HCT116 (cell line): ENCODE measurements around the gene FAM222B. TPM values are rescaled to one million over a fixed set of nuclear protein-coding genes. Genes with fewer than 3 reads are reported as not detected.
"Not testable (repeated sequence)": the region's sequence is repeated elsewhere in the genome, so short reads cannot be mapped to it uniquely, and the experiment has no call there.

Experiments
- ATAC-seq: fragments of 200-7000 bp; cut with Tn5 transposase; 2 replicates; pipeline ENCODE4 v1.9.1; 2020; ENCODE audit warnings: mild to moderate bottlenecking, moderate library complexity
- BruUV-seq: library from RNA; stranded (reverse); fragments of 400-500 nt; replicated peaks from 2 replicates; lab custom pipeline; 2021; lab: Mats Ljungman, UMichigan
- CTCF ChIA-PET: fragments of 300-600 bp; sonication (Branson Sonifier 250); formaldehyde crosslinking; loops from one replicate; lab custom pipeline; 2021; ENCODE audit warnings: antibody characterized with exemption; lab: Charles Lee
- POLR2A ChIA-PET: fragments of 300-600, 350-600 bp; sonication (Branson Sonifier 250); formaldehyde crosslinking; loops from one replicate; lab custom pipeline; 2021; ENCODE audit warnings: antibody characterized with exemption; lab: Charles Lee
- RAD21 ChIA-PET, 2 experiments: fragments of 300-600 bp; sonication (Branson Sonifier 250); formaldehyde crosslinking; loops; one replicate each; lab custom pipeline; 2023; ENCODE audit warnings: low total read pairs in 2 of 2; ENCODE audit not compliant: uncharacterized antibody in 2 of 2, unreplicated experiment in 2 of 2, low non-redundant PET in 1 of 2; lab: Charles Lee
- DNase-seq: peaks from one replicate; pipeline ENCODE4 v3.0.0-alpha.2; 2010; ENCODE audit warnings: low read depth, low spot score
- H2AFZ ChIP-seq: fragments of 200-600 bp; shearing (Covaris generic), sonication (generic); 2 replicates; pipeline ENCODE4 v1.6.1; 2017; ENCODE audit warnings: low read depth, mixed run types, mixed read lengths, antibody characterized with exemption, low read length; ENCODE audit not compliant: poor library complexity, severe bottlenecking
- H3K27ac ChIP-seq: 2 replicates; pipeline ENCODE4 v1.5.1; 2012; ENCODE audit warnings: low read depth, low read length
- H3K27me3 ChIP-seq: fragments of 200-600 bp; sonication (generic); 2 replicates; pipeline ENCODE4 v1.6.1; 2016; ENCODE audit warnings: mixed run types, low read length, mixed read lengths; ENCODE audit not compliant: insufficient read depth
- H3K36me3 ChIP-seq, 2 experiments: fragments of 200-500 bp in 1 of 2; fragments of 200-600 bp in 1 of 2; sonication (Bioruptor generic) in 1 of 2; sonication (generic) in 1 of 2; 2 replicates each; pipeline versions ENCODE4 v1.5.1 to v1.6.1; 2014 to 2016; ENCODE audit warnings: low read length in 2 of 2, inconsistent platforms in 1 of 2, mixed read lengths in 1 of 2, mixed run types in 1 of 2; ENCODE audit not compliant: insufficient read depth in 2 of 2, control insufficient read depth in 1 of 2
- H3K4me1 ChIP-seq, 2 experiments: fragments of 200-600 bp in 1 of 2; sonication (generic) in 1 of 2; 2 replicates each; pipeline versions ENCODE4 v1.5.1 to v1.6.1; 2012 to 2017; ENCODE audit warnings: low read length in 2 of 2, inconsistent platforms in 1 of 2, mild to moderate bottlenecking in 1 of 2, mixed read lengths in 1 of 2, mixed run types in 1 of 2, moderate library complexity in 1 of 2; ENCODE audit not compliant: insufficient read depth in 2 of 2, control insufficient read depth in 1 of 2
- H3K4me2 ChIP-seq: fragments of 200-600 bp; sonication (generic); 2 replicates; pipeline ENCODE4 v1.6.1; 2017; ENCODE audit warnings: mixed run types, low read length, mixed read lengths
- H3K4me3 ChIP-seq, 2 experiments: fragments of 200-600 bp in 1 of 2; sonication (generic) in 1 of 2; replicated peaks in 1 of 2; 2 replicates each; pipeline ENCODE4 v1.5.1; 2011 to 2016; ENCODE audit warnings: low read length in 2 of 2, control low read depth in 1 of 2, low read depth in 1 of 2, mild to moderate bottlenecking in 1 of 2, mixed read lengths in 1 of 2, mixed run types in 1 of 2
- H3K79me2 ChIP-seq: fragments of 200-600 bp; sonication (generic); 2 replicates; pipeline ENCODE4 v1.6.1; 2017; ENCODE audit warnings: mild to moderate bottlenecking, mixed run types, low read length, moderate library complexity, mixed read lengths; ENCODE audit not compliant: insufficient read depth
- H3K9ac ChIP-seq: fragments of 200-600 bp; sonication (generic); 2 replicates; pipeline ENCODE4 v1.6.1; 2016; ENCODE audit warnings: low read length, mixed read lengths
- H3K9me2 ChIP-seq: fragments of 200-600 bp; sonication (generic), shearing (Covaris generic); 2 replicates; pipeline ENCODE4 v1.6.1; 2017; ENCODE audit warnings: mixed run types, mild to moderate bottlenecking, moderate library complexity; ENCODE audit not compliant: insufficient read depth
- H3K9me3 ChIP-seq, 2 experiments: fragments of 200-500 bp in 1 of 2; fragments of 200-600 bp in 1 of 2; sonication (Bioruptor generic) in 1 of 2; sonication (generic) in 1 of 2; 2 replicates each; pipeline ENCODE4 v1.6.1; 2014 to 2017; ENCODE audit warnings: low read length in 2 of 2, mixed read lengths in 2 of 2, inconsistent platforms in 1 of 2, low read depth in 1 of 2, mild to moderate bottlenecking in 1 of 2, mixed run types in 1 of 2, moderate library complexity in 1 of 2; ENCODE audit not compliant: control insufficient read depth in 1 of 2, insufficient read depth in 1 of 2
- H4K20me1 ChIP-seq: fragments of 200-600 bp; sonication (generic), shearing (Covaris generic); 2 replicates; pipeline ENCODE4 v1.6.1; 2017; ENCODE audit warnings: mixed run types, mild to moderate bottlenecking, moderate library complexity; ENCODE audit not compliant: insufficient read depth
- CBX3 ChIP-seq: IDR thresholded peaks from 2 replicates; pipeline ENCODE4 v1.6.1; 2012; ENCODE audit warnings: low read depth
- CEBPB ChIP-seq: IDR thresholded peaks from 2 replicates; pipeline ENCODE4 v1.6.1; 2012; ENCODE audit warnings: low read depth
- EGR1 ChIP-seq: IDR thresholded peaks from 2 replicates; pipeline ENCODE4 v1.6.1; 2012; ENCODE audit warnings: low read depth
- EZH2 ChIP-seq: fragments of 200-600 bp; sonication (generic); IDR thresholded peaks from 2 replicates; pipeline ENCODE4 v1.6.1; 2017; ENCODE audit warnings: antibody characterized with exemption, mixed run types
- EZH2phosphoT487 ChIP-seq: fragments of 200-600 bp; IDR thresholded peaks from 2 replicates; pipeline ENCODE4 v1.6.1; 2018; ENCODE audit warnings: antibody characterized with exemption, borderline replicate concordance
- FOSL1 ChIP-seq: IDR thresholded peaks from 2 replicates; pipeline ENCODE4 v1.6.1; 2012; ENCODE audit warnings: low read depth
- JUND ChIP-seq: IDR thresholded peaks from 2 replicates; pipeline ENCODE4 v1.6.1; 2012
- POLR2A ChIP-seq: IDR thresholded peaks from 2 replicates; pipeline ENCODE4 v1.7.0; 2011; ENCODE audit warnings: borderline replicate concordance; ENCODE audit not compliant: insufficient read depth, insufficient read length; ENCODE audit errors: extremely low read depth
- SIN3A ChIP-seq: IDR thresholded peaks from 2 replicates; pipeline ENCODE4 v1.6.1; 2012; ENCODE audit warnings: low read depth
- SRF ChIP-seq: IDR thresholded peaks from 2 replicates; pipeline ENCODE4 v1.6.1; 2012; ENCODE audit warnings: low read depth
- YY1 ChIP-seq: IDR thresholded peaks from 2 replicates; pipeline ENCODE4 v1.6.1; 2011; ENCODE audit warnings: low read length, low read depth, moderate library complexity, mild to moderate bottlenecking; ENCODE audit not compliant: insufficient replicate concordance; ENCODE audit errors: extremely low read depth
- ZFX ChIP-seq: fragments of 450-650 bp; IDR thresholded peaks from 2 replicates; pipeline ENCODE4 v1.6.1; 2017
- ZNF274 ChIP-seq: fragments of 200-500 bp; sonication (Bioruptor generic); IDR thresholded peaks from 2 replicates; pipeline ENCODE4 v1.6.1; 2014; ENCODE audit warnings: mild to moderate bottlenecking, low read depth, low read length, inconsistent platforms
- intact Hi-C: fragments of 100-400 bp; cut with micrococcal nuclease; formaldehyde crosslinking; loops from 2 replicates; pipeline ENCODE4 v1.10.0; 2022
- total RNA-seq: library from RNA; stranded (reverse); gene quantifications from one replicate; pipeline ENCODE4 v1.2.1, GENCODE V29; 2021; ENCODE audit not compliant: unreplicated experiment
- TF ChIP-seq, protein P1 (sequence below): IDR thresholded peaks from 2 replicates; pipeline ENCODE4 v1.6.1; 2012
- TF ChIP-seq, protein P2 (sequence below), 3 experiments: fragments of 200-600 bp in 1 of 3; sonication (generic) in 1 of 3; IDR thresholded peaks in 2 of 3; conservative IDR thresholded peaks in 1 of 3; 2 replicates each; pipeline ENCODE4 v1.5.1; 2012 to 2017; ENCODE audit warnings: low read depth in 2 of 3, low read length in 2 of 3, antibody characterized with exemption in 1 of 3, borderline replicate concordance in 1 of 3, control low read depth in 1 of 3, mild to moderate bottlenecking in 1 of 3, mixed read lengths in 1 of 3, mixed run types in 1 of 3, moderate library complexity in 1 of 3; ENCODE audit not compliant: insufficient read depth in 1 of 3
- TF ChIP-seq, protein P3 (sequence below): IDR thresholded peaks from 2 replicates; pipeline ENCODE4 v1.6.1; 2011; ENCODE audit warnings: mild to moderate bottlenecking, low read length, moderate library complexity; ENCODE audit not compliant: insufficient replicate concordance; ENCODE audit errors: extremely low read depth

FAM222B gene
- total RNA-seq, 1 experiment from 2014 or later = 22.7 TPM

DNA sequence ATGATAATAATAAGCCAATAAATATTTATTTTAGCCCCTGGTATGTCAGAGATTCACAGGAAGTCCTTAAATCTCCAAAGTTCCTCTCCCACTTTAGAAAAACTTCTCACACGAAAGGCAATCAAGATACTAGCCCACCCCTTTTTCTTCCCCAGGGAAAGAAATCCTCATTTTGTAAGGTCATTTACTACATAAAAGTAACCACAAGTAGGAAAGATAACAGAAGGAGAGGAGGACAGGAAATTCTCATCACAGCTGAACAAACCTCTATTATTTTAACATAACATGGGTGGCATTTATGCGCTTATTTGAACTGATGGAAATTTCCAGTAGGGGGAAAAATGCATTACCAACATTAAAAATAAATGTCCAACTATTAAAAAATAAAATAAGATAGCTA is 3.4 kb downstream of the FAM222B start:
- DNase-seq = no peak
- H4K20me1 ChIP-seq = no peaks in the 10 kb centered on the region
- intact Hi-C loops = no loop called here
- H3K36me3 ChIP-seq = no peaks in the 10 kb centered on the region; a peak in 1 of 4 replicates
- TF ChIP-seq, protein P1, sequence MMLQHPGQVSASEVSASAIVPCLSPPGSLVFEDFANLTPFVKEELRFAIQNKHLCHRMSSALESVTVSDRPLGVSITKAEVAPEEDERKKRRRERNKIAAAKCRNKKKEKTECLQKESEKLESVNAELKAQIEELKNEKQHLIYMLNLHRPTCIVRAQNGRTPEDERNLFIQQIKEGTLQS = no peak
- TF ChIP-seq SIN3A (no peak), EZH2phosphoT487 (no peak), SRF (no peak), CBX3 (no peak), EGR1 (no peak), YY1 (no peak), ZNF274 (no peak), EZH2 (no peak), FOSL1 (no peak), JUND (no peak), ZFX (no peak), POLR2A (no peak), CEBPB (no peak)
- TF ChIP-seq, protein P2, sequence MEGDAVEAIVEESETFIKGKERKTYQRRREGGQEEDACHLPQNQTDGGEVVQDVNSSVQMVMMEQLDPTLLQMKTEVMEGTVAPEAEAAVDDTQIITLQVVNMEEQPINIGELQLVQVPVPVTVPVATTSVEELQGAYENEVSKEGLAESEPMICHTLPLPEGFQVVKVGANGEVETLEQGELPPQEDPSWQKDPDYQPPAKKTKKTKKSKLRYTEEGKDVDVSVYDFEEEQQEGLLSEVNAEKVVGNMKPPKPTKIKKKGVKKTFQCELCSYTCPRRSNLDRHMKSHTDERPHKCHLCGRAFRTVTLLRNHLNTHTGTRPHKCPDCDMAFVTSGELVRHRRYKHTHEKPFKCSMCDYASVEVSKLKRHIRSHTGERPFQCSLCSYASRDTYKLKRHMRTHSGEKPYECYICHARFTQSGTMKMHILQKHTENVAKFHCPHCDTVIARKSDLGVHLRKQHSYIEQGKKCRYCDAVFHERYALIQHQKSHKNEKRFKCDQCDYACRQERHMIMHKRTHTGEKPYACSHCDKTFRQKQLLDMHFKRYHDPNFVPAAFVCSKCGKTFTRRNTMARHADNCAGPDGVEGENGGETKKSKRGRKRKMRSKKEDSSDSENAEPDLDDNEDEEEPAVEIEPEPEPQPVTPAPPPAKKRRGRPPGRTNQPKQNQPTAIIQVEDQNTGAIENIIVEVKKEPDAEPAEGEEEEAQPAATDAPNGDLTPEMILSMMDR (IDR thresholded peaks at IDR 0.05 in 2 of 3, conservative IDR thresholded peaks at IDR 0.05 in 1 of 3; ENCODE audit: borderline replicate concordance in 1 of 3, insufficient read depth in 1 of 3, low read depth in 2 of 3, low read length in 2 of 3) = no peak
- TF ChIP-seq, protein P3, sequence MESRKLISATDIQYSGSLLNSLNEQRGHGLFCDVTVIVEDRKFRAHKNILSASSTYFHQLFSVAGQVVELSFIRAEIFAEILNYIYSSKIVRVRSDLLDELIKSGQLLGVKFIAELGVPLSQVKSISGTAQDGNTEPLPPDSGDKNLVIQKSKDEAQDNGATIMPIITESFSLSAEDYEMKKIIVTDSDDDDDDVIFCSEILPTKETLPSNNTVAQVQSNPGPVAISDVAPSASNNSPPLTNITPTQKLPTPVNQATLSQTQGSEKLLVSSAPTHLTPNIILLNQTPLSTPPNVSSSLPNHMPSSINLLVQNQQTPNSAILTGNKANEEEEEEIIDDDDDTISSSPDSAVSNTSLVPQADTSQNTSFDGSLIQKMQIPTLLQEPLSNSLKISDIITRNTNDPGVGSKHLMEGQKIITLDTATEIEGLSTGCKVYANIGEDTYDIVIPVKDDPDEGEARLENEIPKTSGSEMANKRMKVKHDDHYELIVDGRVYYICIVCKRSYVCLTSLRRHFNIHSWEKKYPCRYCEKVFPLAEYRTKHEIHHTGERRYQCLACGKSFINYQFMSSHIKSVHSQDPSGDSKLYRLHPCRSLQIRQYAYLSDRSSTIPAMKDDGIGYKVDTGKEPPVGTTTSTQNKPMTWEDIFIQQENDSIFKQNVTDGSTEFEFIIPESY = no peak
- H3K27ac ChIP-seq = no peak overlapping the region
- H3K27me3 ChIP-seq = no peaks in the 10 kb centered on the region
- H3K9me3 ChIP-seq = no peaks in the 10 kb centered on the region
- H3K4me2 ChIP-seq = no peak overlapping the region
- no TSS peak for BruUV-seq
- no peak overlapping the region for H2AFZ ChIP-seq
- no peaks in the 10 kb centered on the region for H3K9me2 ChIP-seq
- H3K4me1 ChIP-seq = peaks cover 3 to 18% of the 10 kb centered on the region in 2 experiments; a peak in 3 of 4 replicates
- RAD21 ChIA-PET = no interaction called here
- no peak for ATAC-seq
- H3K9ac ChIP-seq = no peak overlapping the region
- H3K4me3 ChIP-seq = no peak overlapping the region
- POLR2A ChIA-PET = interaction anchor here (1.1 kb wide), 1 partner anchor 9 kb away, joined by 3 read pairs; no protein-coding TSS in a partner anchor
- peaks cover 61% of the 10 kb centered on the region for H3K79me2 ChIP-seq
- CTCF ChIA-PET = no interaction called here

DNA sequence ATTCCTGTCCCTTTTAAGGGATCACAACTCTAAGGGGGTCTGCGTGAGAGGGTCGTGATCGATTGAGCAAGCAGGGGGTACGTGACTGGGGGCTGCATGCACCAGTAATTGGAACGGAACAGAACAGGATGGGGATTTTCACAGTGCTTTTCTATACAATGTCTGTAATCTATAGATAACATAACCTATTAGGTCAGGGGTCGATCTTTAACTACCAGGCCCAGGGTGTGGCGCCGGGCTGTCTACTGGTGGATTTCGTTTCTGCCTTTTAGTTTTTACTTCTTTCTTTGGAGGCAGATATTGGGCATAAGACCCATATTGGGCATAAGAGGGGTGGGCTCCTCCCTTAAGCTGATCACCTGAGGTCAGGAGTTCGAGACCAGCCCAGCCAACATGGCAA is 6.0 kb downstream of the FAM222B start:
- CTCF ChIA-PET = not testable (repeated sequence)

More for the DNA sequence above, 6.0 kb downstream of the FAM222B start:
- intact Hi-C loops, H3K27me3 ChIP-seq, DNase-seq, H3K36me3 ChIP-seq, H3K9me2 ChIP-seq, RAD21 ChIA-PET, H3K9ac ChIP-seq, BruUV-seq, H3K4me1 ChIP-seq, H3K4me3 ChIP-seq, H2AFZ ChIP-seq, ATAC-seq, H4K20me1 ChIP-seq, H3K9me3 ChIP-seq, H3K27ac ChIP-seq, H3K4me2 ChIP-seq: not testable (repeated sequence)
- H3K79me2 ChIP-seq = peaks cover 67% of the 10 kb centered on the region
- POLR2A ChIA-PET = interaction anchor here (0.8 kb wide), 1 partner anchor 17 kb away, joined by 5 read pairs; no protein-coding TSS in a partner anchor
